Endothelial cell of hepatic sinusoid (primary cell): ENCODE results near the gene OSBPL3.
"Not testable (repeated sequence)": the region's sequence is repeated elsewhere in the genome, so short reads cannot be mapped to it uniquely, and the experiment has no call there.

ENCODE experiments used
- in situ Hi-C: cut with HindIII; loops from 2 replicates; pipeline ENCODE4 v1.10.0; 2017; ENCODE audit warnings: low sequenced_read_pairs

OSBPL3 gene

DNA sequence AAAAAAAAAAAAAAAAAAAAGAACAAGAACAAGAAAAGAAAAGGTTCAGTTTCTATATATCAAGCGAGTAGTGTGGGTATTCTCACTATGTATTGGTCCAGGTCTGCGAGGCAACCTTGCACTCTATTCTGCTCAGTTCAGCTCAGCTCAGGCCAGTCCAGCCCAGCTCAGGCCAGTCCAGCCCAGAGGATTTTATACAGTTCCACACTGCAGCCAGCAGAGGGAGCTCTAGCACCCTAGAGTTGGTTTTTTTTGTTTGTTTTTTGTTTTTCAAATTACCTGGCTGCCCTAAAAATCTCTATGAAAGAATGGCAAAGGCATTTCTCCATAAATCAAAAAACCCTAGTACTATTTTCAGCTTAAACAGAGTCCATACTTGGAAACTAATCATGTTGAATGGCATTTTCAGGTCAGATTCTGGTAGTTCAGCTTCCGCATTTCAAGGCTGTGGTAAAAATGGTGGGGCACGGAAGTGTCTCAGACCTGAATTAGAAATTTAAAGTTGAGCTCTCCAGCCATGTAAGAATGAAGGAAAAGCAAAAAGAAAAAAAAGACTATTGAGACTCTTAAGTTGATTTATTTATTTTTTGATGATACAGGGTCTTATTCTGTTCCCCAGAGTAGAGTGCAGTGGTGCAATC lies 167.6 kb downstream of the OSBPL3 start:
- in situ Hi-C loops = loop anchor here (5.0 kb wide), 1 partner anchor 50 kb away; no protein-coding TSS in a partner anchor

DNA sequence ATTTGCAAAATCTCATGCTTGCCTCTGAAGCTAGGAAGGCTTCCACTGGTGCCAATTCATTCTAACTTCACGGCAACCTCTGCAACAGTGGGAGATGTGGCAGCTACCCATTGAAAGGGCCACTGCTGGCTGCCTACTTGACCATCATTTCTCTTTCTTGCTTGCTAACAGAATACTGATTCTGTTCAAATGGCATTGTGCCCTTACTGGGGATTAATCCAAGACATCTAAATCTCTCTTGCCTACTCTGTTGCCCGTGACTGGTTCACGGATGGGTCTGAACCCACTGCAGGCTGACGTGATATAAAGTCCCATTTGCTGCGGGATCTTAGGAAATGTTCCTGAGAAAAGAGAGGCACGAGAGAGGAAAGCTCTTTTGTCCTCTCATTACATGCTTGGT lies 171.5 kb downstream of the OSBPL3 start:
- in situ Hi-C loops = no loop called here

DNA sequence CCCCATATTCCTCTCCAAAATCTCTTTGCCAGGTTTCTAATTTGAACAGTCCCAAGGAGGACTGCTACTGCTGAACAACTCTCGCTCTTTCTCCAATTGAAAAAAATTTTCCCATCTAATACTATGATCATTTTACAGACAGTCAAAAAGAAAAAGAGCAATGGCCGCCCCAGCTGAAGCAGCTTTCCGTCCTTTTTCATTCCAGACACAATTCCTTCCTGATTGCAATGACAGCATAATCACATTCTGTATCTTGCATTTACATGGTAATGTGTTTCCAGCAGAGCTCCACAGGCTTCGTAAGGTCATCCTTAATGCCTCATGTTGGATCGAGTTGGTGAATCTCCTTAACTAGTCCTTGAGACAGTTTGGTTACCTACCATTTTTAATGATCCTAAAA lies 177.7 kb downstream of the OSBPL3 start:
- in situ Hi-C loops = no loop called here

DNA sequence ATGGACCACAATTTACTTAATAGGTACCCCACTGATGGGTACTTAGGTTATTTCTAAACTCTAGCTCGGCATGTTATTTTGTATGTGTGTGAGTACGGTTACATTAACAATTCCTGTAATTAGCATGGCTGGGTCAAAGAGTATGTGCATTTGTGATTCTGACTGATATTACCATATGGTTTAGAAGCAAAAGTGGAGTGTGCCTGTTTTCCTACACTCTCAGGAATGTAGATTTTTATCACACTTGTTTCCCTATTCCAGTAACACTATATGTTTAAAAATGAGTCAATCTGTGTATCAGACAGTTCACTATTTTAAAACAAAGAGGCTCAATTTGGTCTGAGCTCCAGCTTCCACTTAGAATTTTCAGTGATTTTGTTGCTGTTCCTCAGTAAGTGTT lies 178.1 kb downstream of the OSBPL3 start:
- in situ Hi-C loops = no loop called here

DNA sequence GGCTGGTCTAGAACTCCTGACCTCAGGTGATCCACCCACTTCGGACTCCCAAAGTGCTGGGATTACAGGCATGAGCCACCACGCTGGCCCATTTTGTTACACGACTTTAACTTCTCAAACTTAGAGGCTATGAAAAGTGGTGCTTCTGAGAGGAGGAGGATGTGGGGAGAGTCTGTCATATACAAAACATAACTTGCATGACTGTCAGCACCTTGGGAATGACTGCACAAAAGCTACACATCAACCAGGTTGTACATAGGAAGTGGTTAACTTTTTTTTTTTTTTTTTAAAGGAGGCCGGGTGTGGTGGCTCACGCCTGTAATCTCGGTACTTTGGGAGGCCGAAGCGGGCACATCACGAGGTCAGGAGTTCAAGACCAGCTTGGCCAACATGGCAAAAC lies 179.3 kb downstream of the OSBPL3 start:
- in situ Hi-C loops = no loop called here

DNA sequence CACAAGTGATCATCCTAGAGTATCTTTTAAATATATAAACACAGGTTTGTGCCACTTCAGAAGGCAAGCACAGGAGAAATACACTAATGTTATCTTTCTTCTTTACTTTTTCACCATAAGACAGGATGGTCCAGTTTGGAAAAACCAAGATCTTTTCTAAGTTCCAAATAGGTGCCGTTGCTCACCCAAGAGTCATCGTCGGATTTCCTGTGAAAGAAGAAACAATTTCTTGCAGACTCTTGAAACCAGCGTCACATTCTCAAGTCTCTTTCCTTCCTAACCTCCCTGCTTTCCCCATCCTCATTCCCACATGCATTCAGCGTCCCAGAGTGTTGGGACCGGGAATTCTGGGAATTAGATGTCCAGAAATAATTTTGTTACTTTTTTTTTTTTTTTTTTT lies 179.9 kb downstream of the OSBPL3 start:
- in situ Hi-C loops = no loop called here

DNA sequence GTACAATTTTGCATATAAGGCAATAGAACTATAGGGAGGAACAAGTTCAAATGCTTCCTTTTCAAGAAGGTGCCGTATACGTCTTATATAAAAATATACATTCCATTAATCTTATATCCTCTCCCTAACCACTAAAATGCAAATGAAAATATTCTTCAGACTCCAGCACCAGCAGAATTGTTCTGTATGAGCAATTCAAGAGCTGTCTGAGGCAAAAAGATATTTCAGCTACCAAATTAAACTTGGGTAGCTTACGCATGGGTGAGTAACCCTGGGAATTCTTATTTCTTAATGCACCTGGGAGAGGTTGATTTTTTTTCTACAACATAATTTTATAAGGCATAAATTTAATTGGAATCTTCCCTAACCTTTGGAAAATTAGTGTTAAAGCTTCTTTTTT lies 180.5 kb downstream of the OSBPL3 start:
- in situ Hi-C loops = no loop called here

DNA sequence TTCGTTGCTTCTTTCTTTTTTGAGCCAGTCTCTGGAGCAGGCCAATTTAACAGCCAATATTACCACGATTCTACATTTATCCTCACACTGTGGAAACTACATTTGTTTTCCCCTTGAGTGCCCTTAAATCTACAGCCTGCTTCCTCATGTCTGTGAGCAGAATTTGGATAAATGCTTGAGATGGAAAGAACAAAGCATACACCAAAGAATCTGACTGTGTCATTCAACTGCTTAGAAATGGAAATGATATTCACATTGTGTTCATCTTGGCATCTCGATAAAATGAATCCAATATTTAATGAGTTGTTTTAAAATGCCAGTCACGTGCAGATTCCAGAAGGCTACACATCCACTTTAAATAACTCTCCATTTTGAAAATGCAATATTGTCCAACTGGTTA lies 181.7 kb downstream of the OSBPL3 start:
- in situ Hi-C loops = no loop called here

DNA sequence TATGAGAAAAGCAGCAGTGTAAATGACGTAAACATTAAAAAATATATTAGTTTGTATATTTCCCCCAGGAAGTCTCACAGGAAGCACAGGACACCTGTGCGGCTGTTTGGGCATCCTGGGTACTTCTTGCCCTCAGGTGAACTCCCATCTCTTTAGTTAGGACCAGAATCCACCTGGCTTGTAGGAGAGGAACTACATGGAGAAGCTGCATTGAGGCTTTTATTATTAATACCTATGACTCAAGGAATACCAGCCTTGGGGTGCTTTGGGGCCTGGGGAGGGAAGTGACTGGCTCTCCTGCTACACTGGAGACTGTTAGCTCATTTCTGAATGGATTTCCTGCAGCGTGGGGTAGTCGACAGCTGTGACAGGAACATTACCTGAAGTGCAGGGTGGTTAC lies 182.7 kb downstream of the OSBPL3 start:
- in situ Hi-C loops = no loop called here

DNA sequence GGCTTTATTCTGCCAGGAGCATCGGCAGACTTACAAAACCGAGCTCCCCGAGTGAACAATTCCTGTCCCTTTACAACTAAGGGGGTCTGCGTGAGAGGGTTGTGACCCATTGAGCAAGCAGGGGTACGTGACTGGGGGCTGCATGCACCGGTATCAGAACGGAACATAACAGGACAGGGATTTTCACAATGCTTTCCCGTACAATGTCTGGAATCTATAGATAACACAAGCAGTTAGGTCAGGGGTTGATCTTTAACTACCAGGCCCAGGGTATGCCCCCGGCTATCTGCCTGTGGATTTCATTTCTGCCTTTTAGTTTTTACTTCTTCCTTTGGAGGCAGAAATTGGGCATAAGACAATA lies 184.6 kb downstream of the OSBPL3 start:
- in situ Hi-C loops = no loop called here

DNA sequence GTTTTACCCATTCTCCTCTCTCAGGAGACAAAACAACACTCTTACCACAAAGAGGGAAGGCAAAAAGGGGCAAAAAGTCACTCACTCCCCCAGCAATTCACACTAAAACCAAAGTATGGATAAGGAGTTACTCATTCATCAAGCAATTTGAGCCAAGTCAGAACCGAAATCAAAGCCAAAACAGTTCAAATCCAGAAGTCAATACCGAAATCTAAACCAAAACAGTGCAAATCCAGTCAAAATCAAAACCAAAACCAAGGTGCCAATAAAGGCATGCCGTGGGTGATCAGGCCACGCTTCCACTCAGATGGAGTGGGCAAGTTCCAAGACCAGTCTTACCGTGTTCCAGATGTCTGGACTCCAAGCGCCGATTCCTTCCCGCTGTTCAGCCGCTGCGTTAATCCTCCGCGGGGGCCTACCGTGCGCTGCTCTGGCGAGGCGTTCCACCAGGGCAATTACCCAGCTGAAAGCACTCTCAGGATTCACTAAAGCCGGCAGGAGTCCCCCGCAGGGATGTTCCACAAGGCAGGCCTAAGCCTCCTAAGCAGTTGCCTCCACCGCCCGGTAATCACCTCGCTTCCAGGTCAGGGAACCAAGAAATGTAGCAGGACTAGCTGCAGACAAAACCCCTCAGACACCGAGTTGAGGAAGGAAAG lies 185.1 kb downstream of the OSBPL3 start:
- in situ Hi-C loops = not testable (repeated sequence)

DNA sequence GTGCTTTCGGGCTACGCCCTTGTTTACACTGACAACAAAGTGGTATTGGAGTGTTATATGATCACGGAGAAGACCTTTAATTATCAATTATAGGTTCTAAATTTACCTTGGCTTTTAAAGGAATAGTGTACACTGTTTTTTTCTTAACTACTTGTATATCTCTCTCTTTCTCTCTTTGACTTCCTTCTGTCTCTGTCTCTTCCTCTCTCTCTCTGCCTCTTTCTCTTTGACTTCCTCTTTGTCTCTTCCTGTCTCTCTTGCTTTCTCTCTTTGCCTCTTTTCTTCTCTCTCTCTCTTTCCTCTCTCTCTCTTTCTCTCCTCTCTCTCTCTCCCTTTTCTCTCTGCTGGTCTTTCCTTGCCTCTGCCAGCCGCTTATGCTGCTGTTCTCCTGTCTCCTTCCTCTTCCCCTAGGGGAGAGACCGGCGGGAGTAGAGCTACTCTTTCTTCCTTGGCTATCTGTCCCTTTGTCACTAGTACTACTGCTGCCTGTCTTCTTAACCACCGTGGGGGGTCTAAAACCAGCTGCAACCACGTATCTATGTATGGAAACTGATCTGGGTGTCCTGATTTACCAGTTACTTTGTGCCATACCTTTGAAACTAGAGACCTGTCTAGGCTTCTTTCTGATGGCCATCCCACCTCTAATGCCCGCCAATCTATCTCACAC lies 185.9 kb downstream of the OSBPL3 start:
- in situ Hi-C loops = no loop called here

DNA sequence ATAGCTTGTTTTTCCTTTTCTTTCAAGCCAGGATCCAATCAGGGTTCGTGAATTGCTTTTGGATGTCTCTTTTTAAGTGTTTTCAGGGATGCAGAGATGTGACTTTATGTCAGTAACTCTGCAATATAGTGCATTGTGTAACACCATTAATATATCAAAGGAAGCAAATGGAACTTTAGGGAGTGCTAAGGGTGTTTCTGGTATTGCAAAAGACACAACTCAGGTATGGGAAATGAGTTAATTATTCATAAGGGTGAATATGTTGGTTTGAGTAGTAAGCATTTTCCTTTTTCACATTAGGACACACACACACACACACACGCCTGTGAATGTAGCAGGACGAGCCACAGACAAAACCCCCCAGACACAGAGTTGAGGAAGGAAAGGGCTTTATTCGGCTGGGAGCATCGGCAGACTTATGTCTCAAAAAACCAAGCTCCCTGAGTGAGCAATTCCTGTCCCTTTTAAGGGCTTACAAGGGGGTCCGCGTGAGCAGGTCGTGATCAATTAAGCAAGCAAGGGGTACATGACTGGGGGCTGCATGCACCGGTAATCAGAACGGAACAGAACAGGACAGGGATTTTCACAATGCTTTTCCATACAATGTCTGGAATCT lies 190.9 kb downstream of the OSBPL3 start:
- in situ Hi-C loops = no loop called here

DNA sequence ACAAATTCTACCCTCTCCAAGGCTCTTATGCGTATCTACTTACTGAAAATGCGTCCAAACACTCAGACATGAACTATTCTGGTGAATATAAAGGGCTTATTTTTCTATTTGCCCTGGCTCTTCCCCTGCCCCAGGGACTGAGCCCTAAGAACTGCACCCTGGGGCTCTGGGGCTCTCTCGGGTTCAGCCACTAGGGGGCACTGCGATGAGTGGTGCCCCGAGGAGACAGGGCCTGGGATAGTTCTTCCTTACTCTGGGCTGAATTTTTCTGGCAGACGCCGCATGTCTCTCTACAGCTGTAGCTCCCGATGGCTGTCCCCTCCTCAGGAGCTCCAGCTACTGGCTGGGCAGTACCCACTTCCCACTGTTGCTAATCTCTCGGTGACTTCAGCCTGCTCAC lies 191.9 kb downstream of the OSBPL3 start:
- in situ Hi-C loops = no loop called here

DNA sequence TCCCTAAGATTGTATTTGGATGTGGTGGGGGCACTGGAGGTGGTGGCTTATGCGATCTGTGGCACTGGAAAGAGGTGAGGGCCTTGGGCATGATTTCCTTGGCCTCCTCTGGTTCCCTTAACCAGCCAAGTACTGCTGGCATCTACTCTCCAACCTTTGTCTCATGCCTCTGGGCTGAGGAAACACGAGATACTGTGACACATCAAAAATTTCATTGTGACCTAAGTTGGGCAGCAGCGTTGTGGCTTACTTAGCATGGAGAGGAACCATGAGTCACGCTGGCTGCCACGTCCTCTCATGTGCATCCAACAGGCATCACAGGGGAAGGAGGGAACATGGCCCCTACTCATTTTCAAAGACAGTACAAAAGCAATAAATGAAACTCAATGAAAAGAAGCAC lies 193.0 kb downstream of the OSBPL3 start:
- in situ Hi-C loops = no loop called here

DNA sequence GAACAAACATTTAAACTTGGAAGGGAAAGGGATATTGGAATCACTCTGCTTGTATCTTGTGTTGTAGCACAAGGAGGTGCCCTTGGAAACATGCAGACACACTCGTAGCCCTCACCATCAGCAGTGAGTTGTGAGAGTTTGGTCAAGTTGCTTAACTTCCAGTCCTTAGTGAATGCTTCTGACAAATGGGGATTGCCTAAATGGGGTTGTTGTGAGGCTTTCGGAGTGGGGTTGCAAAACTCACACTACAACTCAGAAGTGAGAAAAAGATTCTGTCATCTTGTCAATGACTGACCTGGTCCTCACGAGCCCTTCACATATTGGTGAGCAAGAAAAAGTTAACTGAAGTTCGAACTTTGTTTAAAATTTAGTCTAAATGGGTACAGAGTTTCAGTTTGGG lies 193.7 kb downstream of the OSBPL3 start:
- in situ Hi-C loops = no loop called here

DNA sequence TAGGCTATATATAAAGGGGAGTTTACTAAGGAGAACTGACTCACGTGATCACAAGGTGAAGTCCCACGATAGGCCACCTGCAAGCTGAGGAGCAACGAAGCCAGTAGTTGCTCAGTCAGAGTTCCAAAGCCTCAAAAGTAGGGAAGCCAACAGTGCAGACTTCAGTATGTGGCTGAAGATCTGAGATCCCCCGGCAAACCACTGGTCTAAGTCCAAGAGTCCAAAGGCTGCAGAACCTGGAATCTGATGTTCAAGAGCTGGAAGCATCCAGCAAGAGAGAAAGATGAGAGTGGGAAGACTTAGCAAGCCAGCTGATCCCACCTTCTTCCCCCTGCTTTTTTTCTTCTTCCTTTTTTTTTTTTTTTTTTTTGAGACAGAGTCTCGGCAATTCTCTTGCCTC lies 195.7 kb downstream of the OSBPL3 start:
- in situ Hi-C loops = no loop called here

DNA sequence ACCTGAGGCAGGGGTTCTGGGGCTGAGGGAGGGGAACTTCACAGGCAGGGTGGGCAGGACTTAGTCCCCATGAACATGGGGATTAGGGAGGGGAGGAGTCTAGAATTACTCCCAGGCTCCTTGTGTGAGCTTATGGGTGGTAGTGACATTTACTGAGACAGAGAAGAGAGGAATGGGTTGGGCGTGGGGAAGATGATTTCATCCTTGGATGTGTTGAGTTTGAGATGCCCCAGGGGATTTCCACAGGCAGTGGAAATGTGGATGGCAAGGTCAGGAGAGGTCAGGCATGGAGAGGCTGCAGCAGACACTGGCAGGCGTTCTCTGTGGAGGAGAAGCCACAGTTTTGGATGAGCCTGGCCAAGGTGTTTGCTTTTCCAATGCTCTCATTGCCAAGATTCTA lies 196.3 kb downstream of the OSBPL3 start:
- in situ Hi-C loops = no loop called here

DNA sequence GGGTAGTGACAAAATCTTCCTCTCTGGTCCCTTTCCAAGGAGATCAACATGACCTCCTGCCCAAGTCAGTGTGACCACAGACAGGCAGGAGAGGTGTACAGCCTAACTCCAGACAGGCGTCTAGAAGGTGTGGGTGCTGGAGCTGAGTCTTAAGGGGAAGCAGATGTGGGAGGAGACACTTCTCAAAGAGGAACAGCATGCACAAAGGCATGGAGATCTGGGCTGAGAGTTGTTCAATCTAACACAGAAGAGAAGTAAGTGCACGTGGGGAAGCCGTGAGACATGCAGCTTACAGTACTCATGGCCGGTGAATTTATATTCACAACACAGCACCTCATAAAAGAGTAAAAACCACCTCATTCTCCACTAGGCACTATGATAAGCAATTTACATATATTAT lies 198.9 kb downstream of the OSBPL3 start:
- in situ Hi-C loops = no loop called here

DNA sequence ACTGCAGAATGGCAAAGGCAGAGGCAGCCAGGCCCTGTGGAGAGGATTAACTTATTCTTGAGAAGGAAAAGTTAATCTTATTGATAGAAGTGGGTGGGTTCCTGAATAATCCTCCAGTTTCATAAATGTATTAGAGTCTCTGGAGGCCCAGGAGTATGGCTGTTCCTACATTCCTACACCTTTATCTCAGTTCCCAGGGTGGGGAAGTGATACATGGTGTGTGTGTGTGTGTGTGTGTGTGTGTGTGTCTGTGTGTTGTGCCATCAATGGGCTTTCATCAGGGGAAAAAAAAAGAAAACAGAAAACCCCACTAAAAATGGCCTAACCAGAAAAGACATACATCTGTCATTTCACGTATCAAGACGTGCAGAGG lies 200.7 kb downstream of the OSBPL3 start:
- in situ Hi-C loops = loop anchor here (5.0 kb wide), 1 partner anchor 52 kb away; no protein-coding TSS in a partner anchor

DNA sequence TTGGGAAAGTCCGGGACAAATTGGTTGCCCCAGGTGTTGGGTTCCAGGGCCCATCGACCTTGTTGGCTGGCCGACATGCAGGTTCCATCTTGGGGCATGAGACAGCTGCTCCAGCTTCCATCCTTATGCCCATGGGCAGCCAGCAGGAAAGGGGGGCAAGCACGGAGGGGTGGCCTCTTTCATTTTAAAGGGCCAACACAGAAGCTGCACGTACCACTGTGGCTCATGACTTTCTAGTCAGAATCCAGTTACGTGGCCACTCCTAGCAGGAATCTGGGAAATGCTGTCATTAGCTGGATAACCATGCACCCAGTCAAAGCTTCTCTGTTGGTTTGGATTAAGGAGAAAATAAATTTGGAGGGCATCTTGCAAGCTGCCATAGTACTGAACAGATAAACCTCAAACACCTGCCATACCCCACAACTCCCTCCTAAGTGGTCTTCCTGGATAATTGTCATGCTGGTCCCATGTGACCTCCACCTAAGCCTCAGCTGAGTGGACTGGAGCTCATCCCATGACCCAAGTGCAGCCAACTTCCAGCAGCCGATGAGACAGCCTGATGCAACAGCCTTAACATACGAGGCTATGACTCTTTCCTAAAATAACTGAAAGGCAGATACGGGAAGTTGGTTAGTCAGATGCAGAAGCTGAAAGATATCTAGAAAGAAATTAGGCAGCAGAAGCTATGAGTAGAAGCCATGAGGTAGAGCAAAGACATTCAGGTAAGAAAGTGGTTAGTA lies 201.3 kb downstream of the OSBPL3 start:
- in situ Hi-C loops = loop anchor here (5.0 kb wide), 1 partner anchor 51 kb away; no protein-coding TSS in a partner anchor
